KBM-7 (cell line): Measurements from ENCODE around the gene ZNF839.

ENCODE experiments used
- DNase-seq: peaks from one replicate; pipeline ENCODE4 v3.0.0-alpha.2; 2015
- in situ Hi-C: fragments of 300-500 bp; cut with MboI; formaldehyde crosslinking; loops from 2 replicates; pipeline ENCODE4 v1.14.3; 2020; ENCODE audit warnings: low sequenced_read_pairs, low pct_unique_long_range_greater_than_20kb, mixed read lengths

ZNF839 gene

DNA sequence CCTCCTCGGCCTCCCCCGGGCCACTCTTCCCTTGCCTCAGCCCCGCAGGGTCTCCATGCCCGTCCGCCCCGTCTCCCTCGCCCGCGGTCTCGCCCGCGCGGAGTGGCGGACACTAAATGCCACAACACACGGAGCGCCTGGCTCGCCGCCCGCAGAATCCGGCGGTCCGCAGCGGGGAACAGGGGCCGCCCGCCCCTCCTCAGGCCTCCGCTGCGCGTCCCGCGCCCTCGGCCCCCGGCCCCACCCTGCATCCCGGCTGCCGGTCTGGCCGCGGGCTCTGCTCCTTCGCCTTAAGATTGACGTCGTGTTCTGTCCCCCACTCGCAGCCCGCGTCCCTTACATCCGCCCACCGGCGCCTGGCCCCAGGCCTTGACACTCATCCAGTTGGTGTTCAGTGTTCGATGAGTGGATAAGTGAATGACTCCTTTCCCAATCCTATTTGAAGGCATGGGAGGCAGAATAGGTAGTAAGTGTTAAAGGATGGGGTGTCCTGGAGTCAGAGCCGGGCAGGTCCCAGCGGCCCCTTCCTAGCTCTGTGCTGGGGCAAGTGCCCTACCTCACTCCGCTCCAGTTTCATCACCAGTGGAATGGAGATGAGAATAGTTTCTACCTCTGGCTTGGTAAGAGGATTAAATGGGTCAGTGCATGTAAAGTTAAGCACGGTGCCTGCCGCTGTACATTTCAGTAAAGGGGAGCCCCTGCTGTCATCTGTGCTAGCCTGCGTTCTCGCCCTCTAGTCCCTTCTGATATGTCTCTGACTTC, 43.8 kb downstream of the ZNF839 start:
- DNase-seq: peak; percentile 21

DNA sequence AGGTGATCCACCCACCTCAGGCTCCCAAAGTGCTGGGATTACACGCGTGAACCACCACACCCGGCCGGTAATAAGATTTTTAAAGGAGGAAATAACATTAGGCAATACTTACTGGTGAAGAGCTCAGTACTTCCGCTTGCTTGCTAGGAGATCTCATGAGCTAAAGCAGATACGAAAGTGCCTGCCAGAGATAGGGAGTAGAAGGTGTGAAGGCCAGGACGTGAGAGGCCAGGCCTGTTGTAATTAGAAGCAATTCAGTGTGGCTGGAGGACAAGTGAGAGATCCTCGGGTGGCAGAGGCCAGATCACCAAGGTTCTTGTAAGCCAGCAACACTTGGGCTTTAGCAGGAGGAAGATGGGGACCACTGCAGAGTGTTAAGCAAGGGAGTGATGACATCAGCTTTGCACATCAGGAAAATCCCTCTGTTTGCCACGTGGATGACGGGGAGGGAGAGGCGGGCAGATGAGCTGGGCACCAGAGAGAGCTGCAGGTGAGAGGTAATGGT, 50.8 kb downstream of the ZNF839 start:
- in situ Hi-C loops: no loop called here
- DNase-seq: peak; percentile 79

More for the DNA sequence above, 43.8 kb downstream of the ZNF839 start:
- in situ Hi-C loops: no loop called here

- no peak for DNase-seq
- in situ Hi-C loops: no loop called here
Measured at GRCh38 chr14:102371361-102371760, 51.8 kb downstream of the ZNF839 start.

- in situ Hi-C loops: no loop called here
- DNase-seq: no peak
Measured at GRCh38 chr14:102373110-102373509, 53.6 kb downstream of the ZNF839 start.

DNA sequence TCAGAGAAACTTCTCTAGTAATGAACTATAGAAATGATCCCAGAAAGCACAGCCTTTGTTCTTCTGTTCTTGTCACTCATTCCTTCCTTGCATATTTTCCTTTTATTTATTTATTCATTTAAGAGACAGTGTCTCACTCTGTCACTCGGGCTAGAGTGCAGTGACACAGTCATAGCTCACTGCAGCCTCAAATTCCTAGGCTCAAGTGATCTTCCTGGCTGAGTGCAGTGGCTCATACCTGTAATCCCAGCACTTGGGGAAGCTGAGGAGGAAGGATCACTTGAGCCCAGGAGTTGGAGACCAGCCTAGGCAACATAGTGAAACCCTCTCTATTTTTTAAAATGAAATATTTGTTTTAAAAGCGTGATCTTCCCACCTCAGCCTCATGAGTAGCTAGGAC, 54.7 kb downstream of the ZNF839 start:
- DNase-seq: no peak
- in situ Hi-C loops: no loop called here

GRCh38 chr14:102375119-102375518, 55.6 kb downstream of the ZNF839 start:
- in situ Hi-C loops: no loop called here
- DNase-seq: no peak

DNA sequence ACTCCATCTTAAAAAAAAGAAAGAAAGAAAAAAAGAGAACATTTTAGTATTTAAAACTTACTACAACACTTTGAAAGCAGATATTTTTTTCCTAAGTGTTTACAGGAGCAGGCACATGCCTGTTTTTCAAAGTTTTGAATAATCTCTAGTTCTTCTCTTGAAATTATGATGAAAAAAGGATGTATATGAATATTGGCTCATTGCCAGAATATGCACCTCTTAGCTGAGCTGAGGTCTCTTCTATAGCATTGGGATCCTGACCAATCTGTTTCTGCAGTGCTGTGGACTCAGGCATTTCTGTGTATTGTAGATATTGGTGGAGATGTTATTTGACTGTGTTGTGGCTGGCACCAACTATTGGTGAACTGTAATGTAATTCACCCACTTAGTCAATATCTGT, 58.1 kb downstream of the ZNF839 start:
- in situ Hi-C loops: no loop called here
- DNase-seq: no peak

- in situ Hi-C loops: no loop called here
Measured at GRCh38 chr14:102378830-102379229, 59.3 kb downstream of the ZNF839 start.

GRCh38 chr14:102387086-102387485, 67.5 kb downstream of the ZNF839 start:
- in situ Hi-C loops: no loop called here
- no peak for DNase-seq

More at GRCh38 chr14:102378830-102379229, 59.3 kb downstream of the ZNF839 start:
- DNase-seq: no peak

DNA sequence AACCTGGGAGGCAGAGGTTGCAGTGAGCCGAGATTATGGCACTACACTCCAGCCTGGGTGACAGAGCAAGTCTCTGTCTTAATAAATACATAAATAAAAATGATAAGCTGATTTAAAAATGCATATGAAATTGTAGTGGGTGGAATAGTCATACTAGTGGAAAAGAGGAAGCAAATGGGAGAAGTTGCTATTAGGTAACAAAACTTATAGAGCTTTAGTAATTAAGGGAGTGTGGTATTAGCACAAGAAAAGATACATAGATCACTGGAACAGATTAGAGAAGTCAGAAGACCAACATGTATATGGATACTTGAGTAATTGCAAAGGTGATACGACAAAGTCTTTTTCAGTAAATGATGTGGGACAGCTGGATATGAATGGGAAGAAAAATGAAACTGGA, 69.7 kb downstream of the ZNF839 start:
- DNase-seq: peak; percentile 51
- in situ Hi-C loops: no loop called here

DNA sequence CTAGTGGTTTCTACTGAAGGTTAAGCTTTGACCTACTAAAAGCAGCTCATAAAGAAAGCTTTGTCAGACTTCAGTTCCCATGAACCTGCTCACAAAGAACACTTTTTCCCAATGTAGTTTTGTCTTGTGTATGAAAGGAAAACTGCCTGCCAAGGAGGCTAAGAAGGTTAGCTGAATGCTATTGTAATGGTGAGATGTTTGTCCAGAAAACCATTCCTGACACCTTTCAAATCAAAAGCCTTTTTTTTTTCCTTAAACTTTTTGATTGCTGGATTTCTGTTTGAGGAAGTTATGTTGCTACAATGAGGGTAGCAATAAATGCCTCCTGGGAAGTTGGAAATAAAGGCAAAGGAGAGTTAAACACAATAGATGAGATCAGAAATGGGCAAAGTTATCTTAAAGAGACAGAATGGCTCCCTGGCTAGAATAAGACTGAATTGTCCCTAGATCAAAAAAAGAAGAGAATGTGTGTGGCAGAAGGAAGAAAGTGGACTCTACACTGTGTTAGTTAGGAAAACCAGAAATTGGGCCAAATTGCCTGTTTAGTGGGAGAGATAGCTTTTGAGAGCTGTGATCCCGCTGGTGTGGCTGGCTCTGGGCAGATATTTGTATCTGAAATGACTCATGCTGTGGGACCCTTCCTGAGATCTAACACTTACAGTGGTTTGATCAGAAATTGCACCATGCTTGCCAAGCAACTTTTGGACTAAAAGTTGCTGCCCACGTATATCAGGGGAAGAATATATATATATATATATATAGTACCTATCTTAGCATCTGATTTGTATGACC, 70.7 kb downstream of the ZNF839 start:
- DNase-seq: peak; percentile 15
- in situ Hi-C loops: no loop called here
